Ovary (tissue), 3 donors: Measurements from ENCODE around the gene SESN1.

Experiments used
- CTCF ChIP-seq, 3 donors: fragments of 450-650 bp in 2 of 3; fragments of 200-600 bp in 1 of 3; IDR thresholded peaks; one replicate each; pipeline versions ENCODE4 v1.5.1 to v1.8.0; 2016 to 2022; ENCODE audit warnings: antibody characterized with exemption in 3 of 3, mild to moderate bottlenecking in 1 of 3
- POLR2A ChIP-seq: fragments of 450-650 bp; IDR thresholded peaks from one replicate; pipeline ENCODE4 v1.6.1; 2017; ENCODE audit warnings: antibody characterized with exemption, mild to moderate bottlenecking, moderate library complexity
- donor health status: DM: no; HTN: no; CAD: no.

- TF ChIP-seq POLR2A (no peak), CTCF (IDR thresholded peaks at IDR 0.05) (no peak)
Observed at GRCh38 chr6:109031416-109031815, 63.2 kb downstream of the SESN1 start.
